K562 (cell line): ENCODE results near the gene EXOC4. TPM values are rescaled to one million over a fixed set of nuclear protein-coding genes. Genes with fewer than 3 reads are reported as not detected.

Experiments used
- ATAC-seq: fragments of 200-7000 bp; cut with Tn5 transposase; 3 replicates; pipeline ENCODE4 v1.9.1; 2020; ENCODE audit warnings: moderate library complexity
- BruUV-seq: library from RNA; stranded (reverse); fragments of 400-500 nt; replicated peaks from 2 replicates; lab custom pipeline; 2021; lab: Mats Ljungman, UMichigan
- CTCF ChIA-PET: fragments of 300-600 bp; formaldehyde crosslinking; extraction: SDS; loops from one replicate; lab custom pipeline; 2021; ENCODE audit warnings: low intra/inter-chr PET ratio; lab: Yijun Ruan, JAX
- POLR2A ChIA-PET: fragments of 300-600, 350-650 bp; sonication (Branson Sonifier 250); formaldehyde crosslinking; extraction: SDS; loops from one replicate; lab custom pipeline; 2021; ENCODE audit warnings: antibody characterized with exemption, inconsistent platforms; lab: Yijun Ruan, JAX
- DNase-seq, 4 experiments: peaks; one replicate each; pipeline versions ENCODE4 v3.0.0 to v3.0.0-alpha.2; 2011 to 2018; ENCODE audit warnings: low spot score in 3 of 4, mixed read lengths in 3 of 4; ENCODE audit errors: extremely low read depth in 1 of 4
- FAIRE-seq: peaks from 2 replicates; lab custom pipeline; 2011; peaks lifted over from hg19 to GRCh38; lab: Jason Lieb, UNC
- H2AFZ ChIP-seq: 2 replicates; pipeline ENCODE4 v1.6.0; 2011; ENCODE audit warnings: low read depth, low read length, control low read depth, inconsistent platforms
- H3K27ac ChIP-seq: fragments of 200-600 bp; 3 replicates; pipeline ENCODE4 v1.8.0; 2011; ENCODE audit warnings: low read depth, mild to moderate bottlenecking, control low read depth, inconsistent platforms, low read length, moderate library complexity, mixed read lengths; ENCODE audit errors: extremely low read depth
- H3K27me3 ChIP-seq, 2 experiments: fragments of 300-600 bp in 1 of 2; 2 replicates in 1 of 2; 3 replicates in 1 of 2; pipeline versions ENCODE4 v1.6.0 to v1.8.0; 2011; ENCODE audit warnings: inconsistent platforms in 2 of 2, low read length in 2 of 2, mild to moderate bottlenecking in 1 of 2, mixed read lengths in 1 of 2, moderate library complexity in 1 of 2; ENCODE audit not compliant: control insufficient read depth in 2 of 2, insufficient read depth in 2 of 2
- H3K36me3 ChIP-seq: fragments of 300-600 bp; 3 replicates; pipeline ENCODE4 v1.8.0; 2011; ENCODE audit warnings: mild to moderate bottlenecking, low read length, inconsistent platforms; ENCODE audit not compliant: control insufficient read depth, insufficient read depth
- H3K4me1 ChIP-seq, 2 experiments: fragments of 200-600 bp in 1 of 2; replicated peaks in 1 of 2; 2 replicates in 1 of 2; 3 replicates in 1 of 2; pipeline versions ENCODE4 v1.5.1 to v1.8.0; 2011; ENCODE audit warnings: inconsistent platforms in 2 of 2, low read length in 2 of 2, mild to moderate bottlenecking in 1 of 2, mixed read lengths in 1 of 2, moderate library complexity in 1 of 2; ENCODE audit not compliant: control insufficient read depth in 2 of 2, insufficient read depth in 2 of 2
- H3K4me2 ChIP-seq: 2 replicates; pipeline ENCODE4 v1.6.1; 2011; ENCODE audit warnings: low read length, control low read depth, inconsistent platforms, mixed read lengths; ENCODE audit not compliant: insufficient read depth
- H3K4me3 ChIP-seq: fragments of 200-600 bp; sonication (generic), shearing (Covaris generic); 2 replicates; pipeline ENCODE4 v1.5.1; 2016; ENCODE audit warnings: control low read depth, inconsistent platforms
- H3K79me2 ChIP-seq: fragments of 200-600 bp; 3 replicates; pipeline ENCODE4 v1.8.0; 2011; ENCODE audit warnings: low read length, inconsistent platforms; ENCODE audit not compliant: control insufficient read depth, insufficient read depth
- H3K9ac ChIP-seq, 2 experiments: 2 replicates each; pipeline versions ENCODE4 v1.6.0 to v1.6.1; 2011; ENCODE audit warnings: low read depth in 2 of 2, low read length in 2 of 2, control low read depth in 1 of 2, inconsistent platforms in 1 of 2, mild to moderate bottlenecking in 1 of 2, mixed read lengths in 1 of 2; ENCODE audit not compliant: insufficient read depth in 1 of 2
- H3K9me1 ChIP-seq: one replicate; pipeline ENCODE4 v1.6.0; 2011; ENCODE audit warnings: inconsistent platforms, mild to moderate bottlenecking, low read length, moderate library complexity; ENCODE audit not compliant: control insufficient read depth, insufficient read depth
- H3K9me3 ChIP-seq: replicated peaks from 2 replicates; pipeline ENCODE4 v1.5.1; 2011; ENCODE audit warnings: low read depth, low read length, inconsistent platforms; ENCODE audit not compliant: control insufficient read depth, insufficient read depth
- H4K20me1 ChIP-seq: replicated peaks from 2 replicates; pipeline ENCODE4 v1.6.1; 2011; ENCODE audit warnings: low read length, inconsistent platforms, mixed read lengths; ENCODE audit not compliant: control insufficient read depth, insufficient read depth
- RAD21 ChIP-seq, 2 experiments: fragments of 250-450 bp in 1 of 2; fragments of 450-650 bp in 1 of 2; sonication (Bioruptor Pico) in 1 of 2; formaldehyde crosslinking in 1 of 2; IDR thresholded peaks in 1 of 2; conservative IDR thresholded peaks in 1 of 2; 2 replicates each; pipeline versions ENCODE4 v1.4.0 to v1.8.0; 2020 to 2022; ENCODE audit warnings: mild to moderate bottlenecking in 2 of 2, moderate library complexity in 1 of 2
- WGBS: fragments of 100-300 bp; shearing (Covaris generic); methylation state at CpG from one replicate; pipeline ENCODE4 v1.1.6; 2016; ENCODE audit warnings: low coverage, mixed read lengths; ENCODE audit not compliant: insufficient coverage; ENCODE audit errors: missing lambda C conversion rate; 5-methylcytosine and 5-hydroxymethylcytosine counted together
- in situ Hi-C: fragments of 300-500 bp; cut with MboI; formaldehyde crosslinking; loops from 4 replicates; pipeline ENCODE4 v1.15.0; 2018; ENCODE audit warnings: inconsistent platforms, mixed read lengths
- intact Hi-C: fragments of 100-400 bp; cut with micrococcal nuclease; formaldehyde crosslinking; loops from 2 replicates; pipeline ENCODE4 v1.14.2; 2022
- polyA plus RNA-seq, 8 experiments: library from polyadenylated mRNA; depleted of rRNA in 4 of 8; stranded (reverse) in 5 of 8; unstranded in 3 of 8; fragments of >200 nt; fragmentation: Nextera tagmentation in 2 of 8; fragmentation: Illumina TruSeq in 1 of 8; extraction: Ambion mirVana in 2 of 8; extraction: Trizol in 1 of 8; gene quantifications; 2 replicates each; pipeline versions ENCODE4 v1.2.1 to v1.2.3, GENCODE V29; 2011 to 2014; ENCODE audit warnings: inconsistent platforms in 1 of 8, missing spikeins in 1 of 8
- total RNA-seq, 7 experiments: library from RNA; depleted of rRNA in 6 of 7; stranded (reverse); fragments of >200 nt in 6 of 7; fragmentation: Illumina TruSeq in 2 of 7; extraction: Trizol in 2 of 7; gene quantifications; 2 replicates each; pipeline versions ENCODE4 v1.2.1 to v1.2.3, GENCODE V29; 2011 to 2021; ENCODE audit warnings: low replicate concordance in 1 of 7
- TF ChIP-seq, protein P1 (sequence below), 2 experiments: fragments of 450-650 bp; formaldehyde crosslinking in 1 of 2; IDR thresholded peaks; 2 replicates each; pipeline versions ENCODE4 v1.4.0 to v1.6.1; 2014 to 2020; ENCODE audit warnings: mild to moderate bottlenecking in 2 of 2, borderline replicate concordance in 1 of 2, low read depth in 1 of 2
- TF ChIP-seq, protein P2 (sequence below), 2 experiments: fragments of 150-350 bp in 1 of 2; IDR thresholded peaks; 2 replicates each; pipeline ENCODE4 v1.6.1; 2012 to 2016; ENCODE audit warnings: low read depth in 2 of 2, low read length in 2 of 2, mild to moderate bottlenecking in 1 of 2, moderate library complexity in 1 of 2
- TF ChIP-seq, protein P3 (sequence below), 3 experiments: IDR thresholded peaks in 2 of 3; conservative IDR thresholded peaks in 1 of 3; 2 replicates each; pipeline ENCODE4 v1.5.1; 2011 to 2012; ENCODE audit warnings: low read length in 3 of 3, mild to moderate bottlenecking in 3 of 3, control low read depth in 2 of 3, improper control_type of control experiment in 1 of 3, inconsistent platforms in 1 of 3, low read depth in 1 of 3, mixed read lengths in 1 of 3, moderate library complexity in 1 of 3; ENCODE audit not compliant: insufficient read depth in 2 of 3

The EXOC4 gene
- total and polyA plus RNA-seq, 9 of the 15 experiments (the other 6 are each of a cell fraction or from before 2014, with no cell fraction given), result 18.5 to 73.1 (median 46.6) TPM

DNA sequence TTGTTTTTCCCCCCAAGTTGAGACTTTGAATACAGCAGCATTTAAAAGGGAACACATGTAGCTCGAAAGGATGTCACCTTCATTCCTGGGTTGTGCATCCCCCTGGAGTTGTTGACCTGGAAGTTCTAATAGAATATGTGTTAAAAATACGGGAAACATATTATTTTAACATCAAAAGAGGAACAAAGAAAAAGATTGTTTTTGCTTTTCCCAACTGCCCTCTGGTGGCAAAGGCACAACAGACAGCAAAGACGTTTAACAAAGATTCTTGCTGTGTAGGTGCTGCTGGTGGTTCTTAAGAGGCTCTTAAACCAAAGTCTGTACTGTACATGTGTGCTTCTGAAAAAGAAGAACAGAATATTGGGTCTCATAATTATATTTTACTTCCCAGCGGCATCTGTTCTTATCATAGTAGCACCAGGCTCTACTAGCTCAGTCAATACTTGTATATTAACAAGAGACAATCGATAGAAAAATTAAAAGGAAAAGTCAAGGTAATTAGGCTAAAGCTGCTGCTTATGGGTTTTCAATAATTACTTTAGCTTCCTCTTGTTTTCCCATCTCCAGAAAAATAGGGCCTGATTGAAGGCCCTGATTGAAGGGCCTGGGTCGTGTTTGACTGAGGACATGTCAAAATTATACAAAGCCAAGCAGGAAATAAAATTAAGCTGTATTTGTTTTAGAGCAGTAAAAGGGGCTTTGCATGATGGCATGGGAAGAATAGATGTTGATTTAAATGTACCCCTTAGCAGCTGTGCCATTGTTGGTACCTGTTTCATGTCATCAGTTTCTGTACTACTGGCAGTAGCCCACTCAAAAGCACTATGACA, 490.0 kb downstream of the EXOC4 start:
- no peaks in the 10 kb centered on the region for H3K4me1 ChIP-seq
- peak in 1 of 4 experiments; percentile 36 for DNase-seq
- no peak overlapping the region for H3K27ac ChIP-seq
- no TSS peak for BruUV-seq
- intact Hi-C loops, result loop anchor here (10.0 kb wide), 1 partner anchor 308 kb away; no protein-coding TSS in a partner anchor
- no peak overlapping the region for H2AFZ ChIP-seq
- no peaks in the 10 kb centered on the region for H3K36me3 ChIP-seq
- no peaks in the 10 kb centered on the region for H3K27me3 ChIP-seq
- WGBS, result 22% methylated on average over 6 of the region's 6 CpGs
- ChIA-PET POLR2A (no interaction called here), CTCF (no interaction called here)
- H4K20me1 ChIP-seq, result no peaks in the 10 kb centered on the region
- ATAC-seq, result peak; percentile 75
- H3K4me2 ChIP-seq, result no peak overlapping the region
- no peaks in the 10 kb centered on the region for H3K9me3 ChIP-seq
- H3K79me2 ChIP-seq, result no peaks in the 10 kb centered on the region
- H3K4me3 ChIP-seq, result no peak overlapping the region
- in situ Hi-C loops, result no loop called here
- FAIRE-seq, result peak; percentile 26
- no peaks in the 10 kb centered on the region for H3K9me1 ChIP-seq
- H3K9ac ChIP-seq, result no peak overlapping the region
- peak; percentile 47 to 66 for TF ChIP-seq RAD21 (CRISPR knock-in tag; conservative IDR thresholded peaks at IDR 0.05 in 1 of 2, IDR thresholded peaks at IDR 0.05 in 1 of 2)
- TF ChIP-seq, protein P1, sequence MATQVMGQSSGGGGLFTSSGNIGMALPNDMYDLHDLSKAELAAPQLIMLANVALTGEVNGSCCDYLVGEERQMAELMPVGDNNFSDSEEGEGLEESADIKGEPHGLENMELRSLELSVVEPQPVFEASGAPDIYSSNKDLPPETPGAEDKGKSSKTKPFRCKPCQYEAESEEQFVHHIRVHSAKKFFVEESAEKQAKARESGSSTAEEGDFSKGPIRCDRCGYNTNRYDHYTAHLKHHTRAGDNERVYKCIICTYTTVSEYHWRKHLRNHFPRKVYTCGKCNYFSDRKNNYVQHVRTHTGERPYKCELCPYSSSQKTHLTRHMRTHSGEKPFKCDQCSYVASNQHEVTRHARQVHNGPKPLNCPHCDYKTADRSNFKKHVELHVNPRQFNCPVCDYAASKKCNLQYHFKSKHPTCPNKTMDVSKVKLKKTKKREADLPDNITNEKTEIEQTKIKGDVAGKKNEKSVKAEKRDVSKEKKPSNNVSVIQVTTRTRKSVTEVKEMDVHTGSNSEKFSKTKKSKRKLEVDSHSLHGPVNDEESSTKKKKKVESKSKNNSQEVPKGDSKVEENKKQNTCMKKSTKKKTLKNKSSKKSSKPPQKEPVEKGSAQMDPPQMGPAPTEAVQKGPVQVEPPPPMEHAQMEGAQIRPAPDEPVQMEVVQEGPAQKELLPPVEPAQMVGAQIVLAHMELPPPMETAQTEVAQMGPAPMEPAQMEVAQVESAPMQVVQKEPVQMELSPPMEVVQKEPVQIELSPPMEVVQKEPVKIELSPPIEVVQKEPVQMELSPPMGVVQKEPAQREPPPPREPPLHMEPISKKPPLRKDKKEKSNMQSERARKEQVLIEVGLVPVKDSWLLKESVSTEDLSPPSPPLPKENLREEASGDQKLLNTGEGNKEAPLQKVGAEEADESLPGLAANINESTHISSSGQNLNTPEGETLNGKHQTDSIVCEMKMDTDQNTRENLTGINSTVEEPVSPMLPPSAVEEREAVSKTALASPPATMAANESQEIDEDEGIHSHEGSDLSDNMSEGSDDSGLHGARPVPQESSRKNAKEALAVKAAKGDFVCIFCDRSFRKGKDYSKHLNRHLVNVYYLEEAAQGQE (IDR thresholded peaks at IDR 0.05; ENCODE audit: borderline replicate concordance), result peak; percentile 51; the same call in 1 of the 2 replicates
- TF ChIP-seq, protein P1 (CRISPR knock-in tag; IDR thresholded peaks at IDR 0.05; ENCODE audit: low read depth), result no peak
- TF ChIP-seq, protein P2, sequence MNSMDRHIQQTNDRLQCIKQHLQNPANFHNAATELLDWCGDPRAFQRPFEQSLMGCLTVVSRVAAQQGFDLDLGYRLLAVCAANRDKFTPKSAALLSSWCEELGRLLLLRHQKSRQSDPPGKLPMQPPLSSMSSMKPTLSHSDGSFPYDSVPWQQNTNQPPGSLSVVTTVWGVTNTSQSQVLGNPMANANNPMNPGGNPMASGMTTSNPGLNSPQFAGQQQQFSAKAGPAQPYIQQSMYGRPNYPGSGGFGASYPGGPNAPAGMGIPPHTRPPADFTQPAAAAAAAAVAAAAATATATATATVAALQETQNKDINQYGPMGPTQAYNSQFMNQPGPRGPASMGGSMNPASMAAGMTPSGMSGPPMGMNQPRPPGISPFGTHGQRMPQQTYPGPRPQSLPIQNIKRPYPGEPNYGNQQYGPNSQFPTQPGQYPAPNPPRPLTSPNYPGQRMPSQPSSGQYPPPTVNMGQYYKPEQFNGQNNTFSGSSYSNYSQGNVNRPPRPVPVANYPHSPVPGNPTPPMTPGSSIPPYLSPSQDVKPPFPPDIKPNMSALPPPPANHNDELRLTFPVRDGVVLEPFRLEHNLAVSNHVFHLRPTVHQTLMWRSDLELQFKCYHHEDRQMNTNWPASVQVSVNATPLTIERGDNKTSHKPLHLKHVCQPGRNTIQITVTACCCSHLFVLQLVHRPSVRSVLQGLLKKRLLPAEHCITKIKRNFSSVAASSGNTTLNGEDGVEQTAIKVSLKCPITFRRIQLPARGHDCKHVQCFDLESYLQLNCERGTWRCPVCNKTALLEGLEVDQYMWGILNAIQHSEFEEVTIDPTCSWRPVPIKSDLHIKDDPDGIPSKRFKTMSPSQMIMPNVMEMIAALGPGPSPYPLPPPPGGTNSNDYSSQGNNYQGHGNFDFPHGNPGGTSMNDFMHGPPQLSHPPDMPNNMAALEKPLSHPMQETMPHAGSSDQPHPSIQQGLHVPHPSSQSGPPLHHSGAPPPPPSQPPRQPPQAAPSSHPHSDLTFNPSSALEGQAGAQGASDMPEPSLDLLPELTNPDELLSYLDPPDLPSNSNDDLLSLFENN (IDR thresholded peaks at IDR 0.05; ENCODE audit: low read depth in 2 of 2, low read length in 2 of 2), result no peak
- TF ChIP-seq, protein P3, sequence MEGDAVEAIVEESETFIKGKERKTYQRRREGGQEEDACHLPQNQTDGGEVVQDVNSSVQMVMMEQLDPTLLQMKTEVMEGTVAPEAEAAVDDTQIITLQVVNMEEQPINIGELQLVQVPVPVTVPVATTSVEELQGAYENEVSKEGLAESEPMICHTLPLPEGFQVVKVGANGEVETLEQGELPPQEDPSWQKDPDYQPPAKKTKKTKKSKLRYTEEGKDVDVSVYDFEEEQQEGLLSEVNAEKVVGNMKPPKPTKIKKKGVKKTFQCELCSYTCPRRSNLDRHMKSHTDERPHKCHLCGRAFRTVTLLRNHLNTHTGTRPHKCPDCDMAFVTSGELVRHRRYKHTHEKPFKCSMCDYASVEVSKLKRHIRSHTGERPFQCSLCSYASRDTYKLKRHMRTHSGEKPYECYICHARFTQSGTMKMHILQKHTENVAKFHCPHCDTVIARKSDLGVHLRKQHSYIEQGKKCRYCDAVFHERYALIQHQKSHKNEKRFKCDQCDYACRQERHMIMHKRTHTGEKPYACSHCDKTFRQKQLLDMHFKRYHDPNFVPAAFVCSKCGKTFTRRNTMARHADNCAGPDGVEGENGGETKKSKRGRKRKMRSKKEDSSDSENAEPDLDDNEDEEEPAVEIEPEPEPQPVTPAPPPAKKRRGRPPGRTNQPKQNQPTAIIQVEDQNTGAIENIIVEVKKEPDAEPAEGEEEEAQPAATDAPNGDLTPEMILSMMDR (IDR thresholded peaks at IDR 0.05 in 2 of 3, conservative IDR thresholded peaks at IDR 0.05 in 1 of 3; ENCODE audit: insufficient read depth in 2 of 3, low read depth in 1 of 3, low read length in 3 of 3), result peak; percentile 36 to 71 (median 56); a peak in 5 of 6 replicates
